PFSK-1 (cell line): ENCODE results near the gene HS6ST1.

Source experiments
- FOXP2 ChIP-seq: optimal IDR thresholded peaks from 2 replicates; pipeline ENCODE3; 2011; ENCODE audit warnings: borderline replicate concordance, control low read depth, inconsistent platforms; ENCODE audit not compliant: insufficient read depth; ENCODE audit errors: extremely low read length, extremely low read depth
- REST ChIP-seq, 2 experiments: IDR thresholded peaks; 2 replicates each; pipeline versions ENCODE4 v1.6.1 to v1.8.0; 2011 to 2012; ENCODE audit warnings: low read depth in 2 of 2, low read length in 2 of 2, control low read depth in 1 of 2, inconsistent platforms in 1 of 2, mild to moderate bottlenecking in 1 of 2, moderate library complexity in 1 of 2; ENCODE audit not compliant: insufficient read depth in 1 of 2
- SIN3A ChIP-seq: IDR thresholded peaks from 2 replicates; pipeline ENCODE4 v1.6.1; 2012; ENCODE audit warnings: mild to moderate bottlenecking, low read length, moderate library complexity, borderline replicate concordance; ENCODE audit not compliant: insufficient read depth

GRCh38 chr2:128259585-128259984 is 59.1 kb downstream of the HS6ST1 start:
- TF ChIP-seq SIN3A (no peak), FOXP2 (no peak), REST (IDR thresholded peaks at IDR 0.05; ENCODE audit: insufficient read depth in 1 of 2, low read depth in 2 of 2, low read length in 2 of 2) (no peak)
